ENCODE data around the gene NPTN.
A peak's percentile ranks its signal among the peaks of the same experiment; 100 is the strongest.
"Not testable (repeated sequence)": the region's sequence is repeated elsewhere in the genome, so short reads cannot be mapped to it uniquely, and the experiment has no call there.

The NPTN gene

DNA sequence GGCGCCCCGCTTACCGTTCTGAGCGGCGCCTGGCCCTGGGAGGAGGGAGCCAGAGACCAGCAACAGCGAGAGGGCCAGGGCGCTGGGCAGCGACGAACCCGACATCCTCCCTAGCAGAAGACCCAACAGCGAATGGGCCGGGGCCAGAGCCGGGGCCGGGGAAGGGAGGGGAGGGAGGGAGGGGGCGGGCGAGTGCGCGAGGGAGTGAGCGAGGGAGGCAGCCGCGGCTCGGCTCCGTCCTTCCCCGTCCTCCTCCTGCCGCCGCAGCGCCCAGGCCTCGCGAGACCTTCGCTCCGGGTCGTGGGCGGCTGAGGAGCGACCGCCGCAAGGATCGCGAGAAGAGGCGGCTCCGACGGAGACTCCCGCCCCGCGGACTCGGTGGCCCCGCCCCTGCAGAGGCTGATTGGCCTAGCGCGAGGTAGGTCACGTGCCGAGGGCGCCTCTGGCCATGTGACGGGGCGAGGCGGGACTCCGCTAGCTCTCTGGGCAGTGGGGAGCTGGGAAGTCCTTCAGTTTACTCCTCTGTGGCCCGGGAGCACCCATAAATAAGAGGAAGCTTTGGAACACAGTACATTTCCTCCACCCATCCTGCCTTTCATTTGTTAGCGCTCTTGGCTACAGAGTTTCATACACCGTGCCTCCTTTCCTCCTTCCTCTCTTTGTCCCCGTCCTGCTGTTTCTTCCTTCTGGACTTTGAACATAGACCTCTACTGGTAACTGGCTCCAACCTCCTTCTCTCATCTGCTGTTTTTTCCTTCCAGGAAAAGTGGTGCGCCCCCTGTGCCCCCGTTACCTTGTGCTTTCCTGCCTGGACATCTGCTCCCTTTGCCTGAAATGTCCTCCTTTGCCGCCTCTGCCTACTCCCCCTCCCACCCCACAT is at the start of gene NPTN:
NPTN (minus strand) TSS at position 279 of the 880 bp plus-strand sequence; CDS start at position 105, 174 bp downstream.
- DNase-seq = peak; percentile 88

DNA sequence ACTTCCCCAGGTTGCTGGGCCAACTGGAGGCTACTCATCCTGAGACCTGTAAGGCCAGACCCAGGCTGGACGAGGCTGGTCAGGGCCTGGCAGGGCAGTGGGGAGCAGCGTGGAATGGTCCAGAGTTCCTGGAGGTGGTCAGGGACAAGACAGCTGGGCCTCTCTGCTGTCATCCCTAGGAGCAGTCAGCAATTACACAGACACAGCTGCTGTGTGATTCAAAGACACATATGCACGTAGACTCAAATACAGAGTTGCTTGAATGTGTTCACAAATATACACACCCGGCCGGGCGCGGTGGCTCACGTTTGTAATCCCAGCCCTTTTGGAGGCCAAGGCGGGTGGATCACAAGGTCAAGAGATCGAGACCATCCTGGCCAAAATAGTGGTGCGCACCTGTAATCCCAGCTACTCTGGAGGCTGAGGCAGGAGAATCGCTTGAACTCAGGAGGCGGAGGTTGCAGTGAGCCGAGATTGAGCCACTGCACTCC is 49.5 kb upstream of the NPTN start:
- DNase-seq = no peak

DNA sequence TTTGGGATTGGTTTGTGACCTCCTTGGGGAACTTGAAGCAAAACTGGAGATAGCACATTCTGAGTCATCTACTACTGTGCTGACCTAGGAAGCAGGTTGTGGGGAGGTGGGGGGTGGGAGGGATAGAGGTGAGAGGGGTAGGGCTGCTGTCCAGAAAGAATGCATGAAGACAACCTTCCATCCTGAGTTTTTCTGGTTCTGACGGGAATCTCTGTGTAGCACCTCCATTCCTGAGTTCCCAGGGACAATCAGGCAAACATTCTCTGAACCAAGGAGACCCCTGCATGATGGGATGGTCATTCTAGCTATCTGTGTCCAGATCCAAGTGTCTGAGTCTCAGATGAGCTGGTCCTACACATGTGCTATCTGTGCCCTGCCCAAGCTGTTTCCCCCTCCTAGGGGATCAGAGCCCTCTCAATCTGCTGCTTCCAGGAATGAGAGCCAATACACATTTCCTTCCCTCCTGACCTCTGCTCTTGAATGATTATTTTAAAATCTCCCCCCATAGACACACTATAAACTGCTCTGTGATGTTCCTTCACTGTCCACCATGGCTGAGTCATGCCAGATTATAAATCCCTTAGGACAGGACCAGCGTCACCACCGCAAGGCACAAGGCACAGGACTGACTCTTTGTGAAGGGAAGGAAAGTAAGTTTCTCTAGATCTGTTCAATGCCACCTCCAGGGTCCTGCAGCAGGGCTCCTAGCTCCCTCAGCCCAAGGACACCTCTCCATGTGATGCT is 48.8 kb upstream of the NPTN start:
- DNase-seq = no peak

DNA sequence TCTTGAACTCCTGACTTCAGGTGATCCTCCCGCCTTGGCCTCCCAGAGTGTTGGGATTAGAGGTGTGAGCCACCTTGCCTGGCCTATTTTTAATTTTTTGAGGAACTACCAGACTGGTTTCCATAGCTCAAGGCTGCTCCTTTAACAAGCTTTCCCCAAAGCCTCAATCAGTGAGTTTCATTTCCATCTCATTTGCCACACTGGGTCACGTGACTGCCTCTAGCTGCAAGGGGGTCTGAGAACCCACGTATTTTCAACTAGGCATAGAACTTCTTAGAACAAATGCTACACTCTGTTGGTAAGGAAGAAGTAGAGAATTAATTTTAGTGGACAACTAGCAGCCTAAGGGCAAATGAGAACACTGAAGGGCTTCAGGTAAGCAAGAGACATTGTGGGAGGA is 47.9 kb upstream of the NPTN start:
- DNase-seq = no peak

GRCh38 chr15:73680549-73680948 is 47.4 kb upstream of the NPTN start:
- DNase-seq = no peak

DNA sequence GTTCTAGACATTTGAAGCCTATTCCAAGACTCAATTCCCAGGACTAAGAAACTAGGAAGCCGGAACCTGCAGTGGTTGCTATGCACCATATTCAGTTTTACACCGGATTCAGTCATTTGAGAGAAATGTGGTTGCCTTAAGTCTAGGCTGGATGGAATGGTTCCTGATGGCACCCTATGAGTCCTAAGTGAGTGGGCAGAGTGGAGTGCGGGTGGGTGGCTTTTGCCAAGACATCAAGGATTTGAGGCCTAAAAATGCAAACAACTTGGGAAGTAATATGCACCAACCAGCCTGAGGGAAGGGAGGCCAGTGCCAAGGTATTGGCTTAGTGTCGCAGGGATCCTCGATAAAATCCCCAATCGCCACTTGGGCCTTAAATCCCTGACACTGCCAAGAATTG is 46.8 kb upstream of the NPTN start:
- no peak for DNase-seq

DNA sequence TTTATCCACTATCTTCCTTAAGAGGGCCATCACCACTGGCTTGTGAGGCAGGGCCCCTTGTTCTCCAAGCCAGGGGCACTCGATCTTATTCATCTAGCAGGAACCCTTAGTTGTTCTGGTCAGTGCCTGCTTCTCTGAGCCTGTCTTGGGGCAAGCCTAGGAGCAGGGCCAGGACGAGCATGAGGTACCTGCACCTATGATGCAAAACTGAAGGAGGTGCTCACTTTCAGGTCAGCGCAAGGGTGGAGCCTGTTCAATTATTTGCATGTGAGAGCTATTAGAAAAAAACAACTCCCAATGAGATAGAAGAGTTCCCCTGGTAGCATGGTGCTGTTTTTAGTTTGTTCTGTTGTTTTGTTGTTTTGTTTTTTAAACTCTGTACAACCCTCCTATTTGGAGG is 46.0 kb upstream of the NPTN start:
- no peak for DNase-seq

- no peak for DNase-seq
These were observed 45.3 kb upstream of the NPTN start for GRCh38 chr15:73678498-73678897.

DNA sequence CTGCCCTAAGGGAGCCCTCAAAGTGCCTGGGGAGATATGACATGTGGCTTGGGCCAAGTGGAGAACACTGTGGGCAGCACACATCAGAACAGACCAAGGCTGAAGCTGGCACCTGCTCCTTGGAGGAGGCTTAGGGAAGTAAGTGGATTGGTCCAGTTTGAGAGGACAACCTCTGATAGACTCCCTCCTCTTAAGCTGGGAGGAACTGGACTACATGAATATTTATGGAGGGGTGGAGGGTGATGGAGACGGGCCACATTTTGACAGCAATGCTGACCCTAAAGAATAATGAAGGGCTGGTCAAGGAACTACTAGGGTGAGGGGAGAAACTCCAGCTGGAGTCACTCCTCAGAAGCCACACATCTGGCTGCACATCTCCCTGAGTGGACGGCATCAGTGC is 44.5 kb upstream of the NPTN start:
- no peak for DNase-seq

DNA sequence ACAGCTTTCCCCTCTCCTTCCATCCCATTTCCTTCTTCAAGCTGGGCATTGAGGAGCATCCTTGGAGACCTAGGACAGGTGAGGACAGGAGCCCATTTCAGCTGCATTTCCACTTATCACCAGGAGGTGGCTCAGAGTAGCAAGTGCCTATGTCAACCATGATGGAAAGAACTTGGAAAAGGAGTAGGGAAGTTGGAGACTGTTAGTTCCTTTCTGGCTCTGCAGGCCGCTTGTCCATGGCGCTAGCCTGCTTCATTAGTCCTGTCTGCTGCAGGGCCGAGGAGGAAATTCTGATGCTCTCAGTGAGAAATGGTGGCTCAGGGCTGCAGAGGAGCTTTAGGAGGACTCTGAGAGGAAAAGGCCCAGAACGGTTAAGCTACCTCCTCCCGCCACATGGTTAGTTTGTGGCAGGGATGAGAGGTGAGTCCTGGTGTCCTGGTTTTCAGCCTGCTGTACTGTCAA is 44.0 kb upstream of the NPTN start:
- peak; percentile 11 for DNase-seq

- DNase-seq = no peak
These were observed 41.4 kb upstream of the NPTN start for GRCh38 chr15:73674587-73674986.

DNA sequence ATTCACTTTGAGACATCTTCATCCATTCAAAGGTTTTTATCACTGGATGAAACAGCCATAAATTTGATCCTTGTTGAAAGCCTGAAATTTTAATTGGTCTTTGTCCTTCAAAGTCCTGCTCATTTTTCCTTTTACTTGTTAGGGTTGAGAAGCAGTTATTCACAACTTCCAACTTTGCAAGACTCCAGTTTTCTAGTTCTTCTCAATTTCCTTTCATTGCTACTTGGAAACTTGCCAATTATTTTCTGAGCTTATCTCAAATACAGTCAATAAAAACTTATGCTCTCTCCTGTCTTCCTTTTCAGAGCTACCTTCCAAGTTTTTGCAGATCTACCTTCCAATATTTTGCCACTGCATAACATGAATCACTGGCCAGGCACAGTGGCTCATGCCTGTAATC is 27.3 kb upstream of the NPTN start:
- no peak for DNase-seq

DNA sequence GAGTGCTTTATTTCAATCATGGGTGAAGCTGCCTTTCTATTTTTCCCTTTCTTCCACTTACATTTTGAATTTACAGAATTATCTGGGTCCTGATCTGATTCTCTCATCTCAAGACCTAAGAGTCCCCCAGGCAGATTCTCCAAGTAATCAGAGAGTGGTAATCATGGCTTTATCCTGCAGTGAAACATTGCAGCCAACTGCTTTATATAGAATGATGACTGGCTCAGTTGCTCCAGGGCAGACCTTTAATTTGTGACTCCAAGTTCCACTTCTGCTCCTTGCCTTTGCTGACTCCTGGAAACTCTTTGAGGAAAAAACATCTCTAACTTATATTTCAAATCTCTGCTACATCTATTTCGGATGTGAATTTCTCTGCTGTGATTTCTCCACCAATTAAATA is 25.5 kb upstream of the NPTN start:
- DNase-seq = no peak

GRCh38 chr15:73655724-73656123 is 22.5 kb upstream of the NPTN start:
- no peak for DNase-seq

GRCh38 chr15:73654659-73655058 is 21.5 kb upstream of the NPTN start:
- no peak for DNase-seq

DNA sequence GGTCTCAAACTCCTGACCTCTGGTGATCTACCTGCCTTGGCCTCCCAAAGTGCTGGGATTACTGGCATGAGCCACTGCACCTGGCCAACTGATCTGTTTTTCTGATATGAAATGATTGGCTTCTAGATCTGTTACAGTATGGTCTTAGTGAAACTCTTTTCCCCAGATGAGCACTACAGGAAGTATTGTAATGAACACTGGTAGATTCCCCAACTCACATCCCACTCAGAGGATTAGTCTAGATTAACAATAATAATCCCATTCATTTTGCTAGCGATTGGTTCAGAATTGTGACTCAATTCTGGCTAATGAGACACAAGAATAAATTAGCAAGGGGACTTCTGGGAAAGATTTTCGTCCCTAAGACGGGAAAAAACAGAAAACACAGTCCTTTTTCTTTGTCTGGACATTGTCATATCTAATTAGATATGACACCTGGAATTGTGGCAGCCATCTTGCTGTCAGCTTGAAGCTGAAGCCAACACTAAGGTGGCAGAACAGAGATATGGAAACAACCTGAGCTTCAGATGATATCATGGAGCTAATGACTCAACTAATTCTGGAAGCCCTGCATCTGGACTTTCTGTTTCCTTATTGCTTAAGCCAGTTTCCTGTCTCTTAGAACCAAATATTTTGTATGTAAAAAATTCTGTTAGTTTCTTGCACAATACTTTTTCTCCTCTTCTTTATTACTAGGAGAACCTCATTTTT is 17.4 kb upstream of the NPTN start:
- no peak for DNase-seq

DNA sequence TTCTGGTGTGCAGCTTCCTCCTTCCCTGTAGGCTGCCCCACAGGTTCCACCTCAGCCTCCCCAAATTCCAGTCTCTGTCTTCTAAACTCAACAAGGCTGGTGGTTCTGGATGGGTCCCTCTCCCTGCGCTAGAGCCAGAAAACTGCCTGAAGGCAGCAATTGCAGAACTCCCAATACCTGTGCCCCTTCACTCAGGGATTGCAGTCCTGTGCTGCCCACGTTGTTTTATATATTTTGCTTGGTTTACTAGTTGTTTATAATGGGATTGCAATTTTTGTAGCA is 14.8 kb upstream of the NPTN start:
- DNase-seq = no peak

GRCh38 chr15:73647259-73648013 is 14.2 kb upstream of the NPTN start:
- no peak for DNase-seq

DNA sequence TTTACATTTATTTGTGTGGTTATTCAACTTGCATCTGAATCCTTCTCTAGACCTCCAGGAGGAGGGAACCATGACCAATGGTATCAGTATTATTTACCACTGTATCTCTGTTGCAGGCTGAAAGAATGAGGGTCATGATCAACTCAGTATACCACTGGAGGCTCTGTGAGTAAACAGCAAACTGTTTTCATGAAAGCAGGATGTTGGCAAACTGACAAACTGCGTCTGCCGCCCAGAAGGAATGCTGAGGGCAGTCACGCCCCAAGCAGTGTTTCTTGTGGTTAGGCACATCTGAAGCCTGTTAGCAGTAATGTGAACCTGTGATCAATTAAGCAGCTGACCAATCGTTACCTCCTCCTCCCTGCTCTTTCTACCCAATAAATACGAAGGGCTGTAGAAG is 6.3 kb upstream of the NPTN start:
- not testable (repeated sequence) for DNase-seq

DNA sequence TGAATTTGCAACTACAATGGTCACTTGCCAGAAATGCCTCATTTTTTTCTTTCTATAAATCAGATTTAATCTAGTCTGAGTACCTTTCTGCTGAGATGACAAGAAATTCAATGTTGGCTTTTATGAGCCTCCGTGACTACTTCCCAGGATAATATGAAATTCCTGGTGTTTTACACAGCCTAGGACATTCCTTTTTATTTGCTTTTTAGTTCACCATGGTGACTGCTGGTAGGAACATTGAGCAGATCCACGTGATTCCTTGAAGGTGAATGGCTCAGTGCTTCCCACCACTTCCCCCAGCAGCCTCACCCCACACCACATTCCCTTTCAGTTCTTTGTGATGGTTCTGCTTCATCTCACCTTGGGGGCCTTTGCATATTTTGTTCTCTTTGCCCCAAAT is 4.3 kb upstream of the NPTN start:
- DNase-seq = no peak

DNA sequence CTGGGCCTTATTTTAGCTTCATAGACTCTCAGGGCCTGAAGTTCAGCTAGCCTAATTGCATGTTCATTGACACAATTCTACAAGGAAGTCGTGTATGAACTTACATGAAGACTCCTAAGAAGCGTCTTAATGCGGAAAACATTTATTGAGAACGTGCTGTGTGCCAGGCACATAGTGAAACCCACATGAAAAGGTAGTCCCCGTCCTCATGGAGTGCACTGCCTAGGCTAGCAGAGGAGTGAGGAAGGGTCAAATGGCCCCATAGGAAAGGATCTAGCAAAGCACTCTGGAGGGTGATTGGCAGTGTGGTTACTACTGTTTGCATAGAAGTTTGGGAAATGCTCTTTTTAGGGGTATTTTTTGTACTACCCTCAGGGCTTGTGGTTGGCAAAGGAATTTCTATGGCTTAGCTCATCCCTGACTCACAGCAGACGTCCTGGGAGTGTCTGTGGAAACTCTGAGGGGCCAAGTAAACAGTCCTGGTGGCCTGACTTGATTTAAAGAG is 854 bp upstream of the NPTN start:
- no peak for DNase-seq

DNA sequence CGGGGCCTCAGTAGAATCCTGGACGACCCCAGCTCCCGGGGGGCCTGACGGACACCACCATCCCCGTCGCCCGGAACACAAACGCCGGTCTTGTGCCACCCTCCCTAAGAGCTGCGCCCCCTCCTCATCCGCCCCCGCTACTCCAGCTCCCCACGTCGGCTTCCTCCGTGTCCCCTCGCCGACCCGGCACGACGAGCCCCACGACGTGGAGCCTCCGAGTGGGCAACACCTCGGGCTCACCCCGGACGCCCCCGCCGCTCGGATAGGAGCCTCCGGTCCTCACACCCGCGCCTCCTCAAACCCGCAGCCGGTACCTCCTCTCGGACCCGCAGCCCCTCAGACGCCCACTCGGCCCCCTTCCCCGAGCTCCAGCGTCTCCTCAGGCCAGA is 525 bp downstream of the NPTN start:
- DNase-seq = no peak

Measured in NCI-H2029 (cell line).